Activated CD8-positive, alpha-beta memory T cell treated with anti-CD3 and anti-CD28 coated beads, Interleukin-2, amount 10 ng/mL, durations not matched to agents 7 days and 5 days (primary cell): ENCODE measurements around the gene MMADHC. TPM values are rescaled to one million over a fixed set of nuclear protein-coding genes. Genes with fewer than 3 reads are reported as not detected.

Experiments
- ATAC-seq: fragments of 150-1000 bp; cut with Tn5 transposase; one replicate; pipeline ENCODE4 v1.10.0; 2021; ENCODE audit warnings: moderate library complexity
- CTCF ChIA-PET: fragments of 350-600 bp; sonication (Branson Sonifier 250); formaldehyde crosslinking; loops from one replicate; lab custom pipeline; 2021; ENCODE audit warnings: antibody characterized with exemption; lab: Charles Lee
- DNase-seq: peaks from one replicate; pipeline ENCODE4 v3.0.0-alpha.2; 2020
- H3K27ac Mint-ChIP-seq: one replicate; pipeline ENCODE4 v1.8.0; 2021; ENCODE audit warnings: mild to moderate bottlenecking, mixed read lengths
- H3K27me3 Mint-ChIP-seq: one replicate; pipeline ENCODE4 v1.8.0; 2021; ENCODE audit warnings: mixed read lengths
- H3K36me3 Mint-ChIP-seq: one replicate; pipeline ENCODE4 v1.8.0; 2021; ENCODE audit warnings: mild to moderate bottlenecking, mixed read lengths
- H3K4me1 Mint-ChIP-seq: one replicate; pipeline ENCODE4 v1.8.0; 2021; ENCODE audit warnings: mixed read lengths
- H3K4me3 Mint-ChIP-seq: one replicate; pipeline ENCODE4 v1.8.0; 2021; ENCODE audit warnings: mild to moderate bottlenecking, moderate library complexity, mixed read lengths
- H3K9me3 Mint-ChIP-seq: one replicate; pipeline ENCODE4 v1.8.0; 2022; ENCODE audit warnings: low read depth, mixed read lengths
- total RNA-seq, 2 experiments: library from RNA; stranded (reverse); gene quantifications; one replicate each; pipeline ENCODE4 v1.2.3, GENCODE V29; 2021

The MMADHC gene
- total RNA-seq, 2 experiments from 2014 or later = 82.1 to 111 TPM

DNA sequence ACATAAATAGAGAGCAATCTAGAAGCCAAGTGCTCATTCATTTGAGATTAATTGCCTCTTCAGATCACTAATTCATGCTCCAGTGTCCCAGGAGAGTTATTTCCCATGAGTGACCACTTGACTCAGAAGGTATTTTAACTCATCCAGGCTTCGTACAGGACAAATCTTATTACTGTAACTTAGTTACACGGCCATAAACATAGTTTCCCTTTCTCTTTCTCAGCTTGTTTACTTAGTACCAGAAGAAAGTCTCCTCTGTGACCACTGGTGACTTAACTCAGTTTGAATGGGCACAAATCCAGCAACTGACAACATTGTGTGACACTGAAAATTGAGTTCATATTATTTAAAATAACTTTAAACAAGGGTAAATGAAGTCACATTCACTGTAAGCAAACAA is 25.3 kb downstream of the MMADHC start:
- ATAC-seq (no peak), DNase-seq (no peak)
- H3K36me3 Mint-ChIP-seq = peaks cover 5% of the 10 kb centered on the region
- no peaks in the 10 kb centered on the region for H3K27me3 Mint-ChIP-seq
- H3K4me3 Mint-ChIP-seq = no peak overlapping the region
- CTCF ChIA-PET = interaction anchor here (1.1 to 1.8 kb wide), 3 partner anchors 12 to 127 kb away, joined by 4 to 8 read pairs (median 5); no protein-coding TSS in a partner anchor
- peaks cover 5% of the 10 kb centered on the region for H3K4me1 Mint-ChIP-seq
- H3K27ac Mint-ChIP-seq = no peak overlapping the region
- H3K9me3 Mint-ChIP-seq = no peaks in the 10 kb centered on the region

DNA sequence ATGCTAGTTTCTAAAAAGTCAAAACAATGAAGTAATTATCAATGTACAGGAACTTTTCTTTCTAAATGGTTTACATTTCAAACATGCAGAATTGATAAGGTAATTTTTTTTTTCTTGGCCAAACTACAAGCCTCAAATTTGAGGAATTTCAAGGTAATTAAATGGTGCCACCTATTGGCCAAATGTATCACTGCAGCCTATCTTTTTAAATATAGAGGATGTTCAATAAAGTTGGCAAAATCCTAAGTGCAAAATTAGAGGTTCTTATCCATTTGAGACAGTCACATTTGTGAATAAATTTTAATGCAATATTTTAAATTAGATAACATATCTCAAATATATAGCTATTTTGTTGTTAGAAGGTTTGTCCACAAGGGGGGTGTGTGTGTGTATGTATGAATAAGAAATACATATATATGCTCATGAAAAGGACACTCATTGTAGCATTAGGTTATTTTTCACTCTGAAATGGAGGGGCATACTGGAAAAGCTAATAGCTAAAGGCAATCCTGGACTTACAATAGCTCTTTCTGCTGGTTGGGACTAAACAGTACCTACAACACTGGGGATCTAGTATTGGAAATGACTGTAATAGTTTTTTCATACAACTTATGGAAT is 26.2 kb downstream of the MMADHC start:
- peak; percentile 23 for ATAC-seq
- H3K4me1 Mint-ChIP-seq = peaks cover 5% of the 10 kb centered on the region
- DNase-seq = no peak
- H3K27ac Mint-ChIP-seq = no peak overlapping the region
- H3K9me3 Mint-ChIP-seq = no peaks in the 10 kb centered on the region
- CTCF ChIA-PET = interaction anchor here (0.8 to 1.8 kb wide), 11 partner anchors 11 to 545 kb away, joined by 3 to 24 read pairs (median 4); partner anchors contain the start of gene MMADHC
- peaks cover 3% of the 10 kb centered on the region for H3K27me3 Mint-ChIP-seq
- peaks cover 2% of the 10 kb centered on the region for H3K36me3 Mint-ChIP-seq
- no peak overlapping the region for H3K4me3 Mint-ChIP-seq

DNA sequence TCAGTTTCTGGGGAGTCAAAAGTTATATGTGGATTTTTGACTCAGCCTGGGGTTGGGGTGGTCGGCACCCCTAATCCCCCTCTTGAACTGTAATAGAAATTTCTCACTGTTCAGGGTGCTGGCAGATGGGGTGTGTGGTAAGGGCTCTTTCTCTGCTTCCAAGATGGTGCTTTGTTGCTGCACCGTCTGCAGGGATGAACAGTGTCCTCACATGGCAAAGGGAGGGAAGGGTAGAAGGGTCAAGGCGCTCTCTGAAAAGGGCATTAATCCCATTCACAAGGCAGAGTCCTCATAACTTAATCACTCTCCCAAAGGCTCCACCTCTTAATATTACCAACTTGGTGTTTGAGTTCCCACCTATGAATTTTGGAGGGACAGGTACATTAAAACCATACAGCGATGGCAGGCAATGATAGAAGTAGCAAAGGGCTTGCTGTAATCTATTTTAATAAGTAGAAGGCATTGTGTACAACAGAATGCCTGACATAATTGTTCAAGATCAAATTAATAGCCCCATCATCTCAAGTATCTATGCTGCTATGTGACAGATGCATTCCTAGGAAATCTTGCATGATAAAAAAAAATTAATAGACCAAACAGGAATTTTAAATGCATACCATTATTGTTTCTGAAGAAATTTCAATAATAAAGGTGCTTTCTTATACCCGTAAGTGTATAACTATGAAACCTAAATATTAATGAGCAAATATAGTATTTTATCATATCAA is 28.1 kb downstream of the MMADHC start:
- CTCF ChIA-PET = interaction anchor here (1.0 kb wide), 2 partner anchors 542 to 543 kb away, joined by 3 read pairs; no protein-coding TSS in a partner anchor
- peaks cover 3% of the 10 kb centered on the region for H3K27me3 Mint-ChIP-seq
- H3K27ac Mint-ChIP-seq = no peak overlapping the region
- no peak overlapping the region for H3K4me3 Mint-ChIP-seq
- DNase-seq (no peak), ATAC-seq (no peak)
- peaks cover 5% of the 10 kb centered on the region for H3K4me1 Mint-ChIP-seq
- no peaks in the 10 kb centered on the region for H3K9me3 Mint-ChIP-seq
- no peaks in the 10 kb centered on the region for H3K36me3 Mint-ChIP-seq

DNA sequence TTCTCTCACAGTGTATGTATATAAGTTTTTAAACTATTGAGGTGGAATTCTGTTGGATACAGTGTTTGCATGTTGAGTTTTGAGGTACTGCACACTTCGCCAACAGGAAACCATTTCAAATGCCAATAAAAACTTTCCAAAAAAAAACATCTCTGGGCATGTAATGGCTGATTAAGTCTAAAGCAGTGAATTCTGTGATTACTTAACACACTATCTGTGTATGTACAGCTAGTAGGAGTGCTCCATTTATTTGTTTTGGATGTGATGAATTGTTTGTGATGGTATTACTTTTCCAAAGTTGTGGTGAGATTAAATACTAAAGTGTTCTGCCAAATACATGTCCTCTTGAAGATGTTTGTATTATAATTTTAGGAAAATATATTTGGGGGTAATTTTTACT is 31.1 kb downstream of the MMADHC start:
- no peaks in the 10 kb centered on the region for H3K9me3 Mint-ChIP-seq
- CTCF ChIA-PET = interaction anchor here (1.3 kb wide), 1 partner anchor 17 kb away, joined by 3 read pairs; no protein-coding TSS in a partner anchor
- ATAC-seq = no peak

DNA sequence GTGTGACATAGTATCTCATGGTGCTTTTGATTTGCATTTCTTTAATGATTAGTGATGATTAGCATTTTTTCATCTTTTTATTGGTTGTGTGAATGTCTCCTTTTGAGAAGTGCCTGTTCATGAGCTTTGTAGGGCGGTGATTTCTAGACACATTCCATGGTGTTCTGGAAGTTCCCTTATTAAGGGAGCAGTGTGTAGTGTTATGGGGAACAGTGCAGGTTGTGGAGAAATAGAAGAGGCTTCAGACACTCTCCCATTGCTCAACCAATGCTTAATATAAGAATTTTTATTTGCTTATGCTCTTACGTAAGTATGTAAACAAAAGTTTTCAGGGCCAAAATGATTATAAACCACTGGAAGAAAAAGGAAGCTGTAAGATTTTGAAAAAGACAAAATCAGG is 34.7 kb downstream of the MMADHC start:
- no peak overlapping the region for H3K4me3 Mint-ChIP-seq
- H3K9me3 Mint-ChIP-seq = no peaks in the 10 kb centered on the region
- CTCF ChIA-PET = no interaction called here
- H3K36me3 Mint-ChIP-seq = no peaks in the 10 kb centered on the region
- no peak overlapping the region for H3K27ac Mint-ChIP-seq
- peaks cover 5% of the 10 kb centered on the region for H3K27me3 Mint-ChIP-seq
- ATAC-seq (no peak), DNase-seq (no peak)
- no peaks in the 10 kb centered on the region for H3K4me1 Mint-ChIP-seq

More for the DNA sequence above, 31.1 kb downstream of the MMADHC start:
- Mint-ChIP-seq H3K4me1 (no peaks in the 10 kb centered on the region), H3K27ac (no peak overlapping the region), H3K36me3 (no peaks in the 10 kb centered on the region), H3K27me3 (peaks cover 5% of the 10 kb centered on the region), H3K4me3 (no peak overlapping the region)
- DNase-seq = no peak

DNA sequence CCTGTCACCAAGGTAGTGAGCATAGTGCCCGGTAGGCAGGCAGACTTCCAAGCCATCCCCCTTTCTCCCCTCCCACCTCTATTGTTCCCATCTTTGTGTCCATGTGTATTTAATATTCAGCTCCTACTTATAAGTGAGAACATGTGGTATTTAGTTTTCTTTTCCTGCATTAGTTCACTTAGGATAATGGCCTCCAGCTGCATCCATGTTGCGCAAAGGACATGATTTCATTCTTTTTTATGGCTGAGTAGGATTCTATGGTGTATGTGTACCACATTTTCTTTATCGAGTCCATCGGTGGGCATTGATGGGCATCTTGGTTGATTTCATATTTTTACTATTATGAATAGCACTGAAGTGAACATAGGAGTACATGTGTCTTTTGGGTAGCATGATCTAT is 35.3 kb downstream of the MMADHC start:
- no peak overlapping the region for H3K27ac Mint-ChIP-seq
- no peaks in the 10 kb centered on the region for H3K36me3 Mint-ChIP-seq
- CTCF ChIA-PET = no interaction called here
- no peaks in the 10 kb centered on the region for H3K9me3 Mint-ChIP-seq
- DNase-seq = no peak
- H3K4me3 Mint-ChIP-seq = no peak overlapping the region
- no peak for ATAC-seq
- no peaks in the 10 kb centered on the region for H3K4me1 Mint-ChIP-seq
- H3K27me3 Mint-ChIP-seq = peaks cover 5% of the 10 kb centered on the region

DNA sequence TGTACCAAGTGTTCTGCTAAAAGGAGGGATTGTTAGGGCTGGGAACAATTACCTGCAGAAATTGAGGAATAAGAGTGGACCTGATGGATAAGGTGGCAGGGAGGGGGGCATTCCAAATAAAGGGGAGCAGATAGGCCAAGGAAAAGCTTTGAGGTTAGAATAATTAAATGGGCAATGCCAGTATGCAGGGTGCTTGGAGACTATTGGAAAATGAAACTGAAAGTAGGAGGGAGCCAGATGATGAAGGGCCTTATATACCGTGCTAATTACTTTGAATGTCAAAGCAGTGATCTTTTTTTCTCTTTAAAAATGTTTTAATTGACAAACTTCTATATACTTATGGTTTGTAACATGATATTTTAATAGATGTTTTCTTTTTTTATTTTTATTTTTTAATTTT is 42.9 kb downstream of the MMADHC start:
- peaks cover 2% of the 10 kb centered on the region for H3K9me3 Mint-ChIP-seq
- peak overlapping the region; percentile 49 for H3K4me3 Mint-ChIP-seq
- H3K27me3 Mint-ChIP-seq = no peaks in the 10 kb centered on the region
- H3K36me3 Mint-ChIP-seq = peaks cover 5% of the 10 kb centered on the region
- H3K4me1 Mint-ChIP-seq = peaks cover 3% of the 10 kb centered on the region
- ATAC-seq (no peak), DNase-seq (no peak)
- H3K27ac Mint-ChIP-seq = peak overlapping the region; percentile 63
- CTCF ChIA-PET = no interaction called here

DNA sequence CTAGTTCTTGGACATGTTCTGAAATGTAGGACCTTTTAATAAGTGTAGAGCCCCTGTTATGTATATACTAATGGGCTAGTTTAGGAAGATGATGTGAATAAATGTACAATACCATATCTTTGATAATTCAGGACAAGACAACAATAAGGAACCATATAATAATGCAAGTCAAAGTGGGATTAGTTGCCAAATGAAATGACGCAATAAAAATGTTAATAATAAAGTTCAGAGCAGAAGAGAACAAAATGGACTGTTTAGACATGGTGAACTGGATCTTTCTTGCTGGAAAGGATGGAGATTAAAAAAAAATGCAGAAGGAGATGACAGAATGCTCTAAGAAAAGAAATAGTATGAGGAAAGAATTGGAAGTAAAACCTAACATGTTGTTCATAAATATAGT is 43.7 kb downstream of the MMADHC start:
- Mint-ChIP-seq H3K4me3 (no peak overlapping the region), H3K4me1 (peaks cover 3% of the 10 kb centered on the region), H3K9me3 (peaks cover 2% of the 10 kb centered on the region), H3K27me3 (no peaks in the 10 kb centered on the region), H3K36me3 (peaks cover 5% of the 10 kb centered on the region), H3K27ac (no peak overlapping the region)
- no peak for DNase-seq
- CTCF ChIA-PET = no interaction called here
- no peak for ATAC-seq

DNA sequence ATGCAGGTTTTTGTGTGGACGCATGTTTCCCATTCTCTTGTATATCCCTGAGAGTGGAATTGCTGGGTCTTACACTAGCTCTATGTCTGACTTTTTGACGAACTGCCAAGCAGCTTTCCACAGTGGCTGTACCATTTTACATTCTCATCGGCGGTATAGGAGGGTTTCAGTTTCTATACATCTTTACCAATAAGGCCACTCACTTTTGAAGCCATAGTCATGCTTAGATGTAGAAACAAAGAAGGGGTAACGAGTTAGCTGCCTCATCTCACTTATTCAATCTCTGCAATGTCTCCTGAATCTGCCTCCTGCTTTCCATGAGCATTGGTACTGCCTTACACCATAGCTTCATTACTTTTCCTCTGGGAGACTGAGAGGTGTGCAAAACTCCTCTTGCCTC is 47.4 kb downstream of the MMADHC start:
- H3K27ac Mint-ChIP-seq = no peak overlapping the region
- CTCF ChIA-PET = interaction anchor here (1.7 kb wide), 1 partner anchor 521 kb away, joined by 4 read pairs; no protein-coding TSS in a partner anchor
- H3K4me3 Mint-ChIP-seq = no peak overlapping the region
- no peak for DNase-seq
- no peak for ATAC-seq
- peaks cover 12% of the 10 kb centered on the region for H3K36me3 Mint-ChIP-seq
- H3K4me1 Mint-ChIP-seq = peaks cover 18% of the 10 kb centered on the region
- no peaks in the 10 kb centered on the region for H3K27me3 Mint-ChIP-seq
- peaks cover 2% of the 10 kb centered on the region for H3K9me3 Mint-ChIP-seq

DNA sequence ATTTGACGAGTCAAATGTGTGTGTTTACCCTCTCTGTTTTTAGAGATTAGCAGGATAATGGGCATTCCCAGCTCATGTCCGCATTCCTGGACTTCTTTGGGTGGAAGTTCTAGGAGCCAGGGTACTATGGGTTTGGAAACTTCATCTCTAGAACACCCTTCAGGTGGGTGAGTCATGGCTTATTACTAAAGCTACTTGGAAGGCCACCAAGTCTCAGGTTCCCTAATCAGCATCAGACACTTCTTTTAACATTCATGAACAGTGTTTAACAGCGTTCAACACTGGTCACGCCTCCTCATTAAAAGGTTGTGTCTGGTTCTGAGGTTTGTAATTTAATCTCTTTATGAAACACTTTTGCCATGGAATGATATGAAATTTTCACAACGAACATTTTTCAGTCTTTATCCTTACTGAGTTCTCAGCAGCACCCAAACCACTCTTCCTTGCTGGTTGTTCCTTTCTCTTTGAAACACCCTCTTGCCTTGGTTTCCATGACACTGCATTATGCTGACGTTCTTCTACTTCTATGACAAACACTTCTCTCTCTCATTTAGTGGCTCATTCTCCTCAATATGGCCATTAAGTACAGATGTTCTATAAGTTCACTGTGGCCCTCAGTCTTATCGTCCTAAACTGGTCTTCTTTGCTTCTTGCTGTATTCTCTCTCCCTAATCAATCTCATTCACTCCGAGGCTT is 49.3 kb downstream of the MMADHC start:
- no peaks in the 10 kb centered on the region for H3K9me3 Mint-ChIP-seq
- peaks cover 14% of the 10 kb centered on the region for H3K4me1 Mint-ChIP-seq
- ATAC-seq (no peak), DNase-seq (no peak)
- H3K27me3 Mint-ChIP-seq = no peaks in the 10 kb centered on the region
- H3K4me3 Mint-ChIP-seq = no peak overlapping the region
- peaks cover 6% of the 10 kb centered on the region for H3K36me3 Mint-ChIP-seq
- H3K27ac Mint-ChIP-seq = no peak overlapping the region
- CTCF ChIA-PET = no interaction called here

DNA sequence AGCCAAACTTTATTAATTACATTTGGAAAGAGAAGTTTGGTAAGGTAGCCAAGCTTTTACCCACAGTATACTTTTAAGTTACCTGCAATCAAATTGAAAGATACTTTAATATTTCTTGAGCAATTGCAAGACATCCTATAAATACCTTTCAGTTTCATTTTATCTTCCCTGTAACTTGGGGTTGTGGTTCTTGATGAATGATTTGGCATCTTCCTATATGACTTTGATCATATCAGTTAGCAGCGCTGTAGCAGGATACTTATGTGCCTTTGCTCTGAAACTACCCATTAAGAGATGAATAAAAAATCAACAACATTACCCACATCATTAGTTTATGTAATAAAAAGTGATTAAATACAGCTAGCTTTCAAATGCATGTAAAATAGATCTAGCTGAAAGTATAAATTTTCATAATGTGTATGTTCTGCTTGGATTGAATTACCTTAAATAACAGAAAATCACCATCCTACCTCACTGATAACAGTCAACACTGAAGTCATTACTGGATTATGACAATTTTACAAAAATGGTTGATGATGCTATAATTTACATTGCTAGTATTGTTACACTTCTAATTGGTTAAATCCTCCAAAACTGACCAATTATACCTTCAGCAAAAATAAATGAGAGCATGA is 50.4 kb downstream of the MMADHC start:
- no peaks in the 10 kb centered on the region for H3K27me3 Mint-ChIP-seq
- H3K9me3 Mint-ChIP-seq = no peaks in the 10 kb centered on the region
- peak; percentile 88 for ATAC-seq
- H3K36me3 Mint-ChIP-seq = peaks cover 6% of the 10 kb centered on the region
- H3K4me1 Mint-ChIP-seq = peaks cover 14% of the 10 kb centered on the region
- H3K27ac Mint-ChIP-seq = peak overlapping the region; percentile 85
- DNase-seq = no peak
- no peak overlapping the region for H3K4me3 Mint-ChIP-seq
- CTCF ChIA-PET = interaction anchor here (1.0 kb wide), 1 partner anchor 24 kb away, joined by 4 read pairs; no protein-coding TSS in a partner anchor

DNA sequence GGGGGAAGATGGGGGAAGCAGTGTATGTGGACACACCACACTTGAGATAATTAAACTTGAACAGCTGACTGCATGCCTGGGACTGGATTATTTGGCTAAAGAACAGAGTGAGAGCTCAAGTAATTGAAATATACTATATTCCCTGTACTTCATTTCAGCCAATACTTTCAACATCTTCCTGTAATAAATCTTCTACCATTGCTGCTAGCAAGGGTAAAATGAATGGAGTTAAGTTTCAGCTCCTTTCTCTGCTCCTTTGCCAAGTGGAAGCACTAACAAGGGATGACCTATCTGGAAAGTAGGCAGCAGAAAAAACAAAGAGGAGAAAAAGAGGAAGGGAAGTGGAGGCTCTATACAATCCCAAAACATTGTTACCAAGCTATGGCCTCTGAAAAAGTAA is 50.9 kb downstream of the MMADHC start:
- CTCF ChIA-PET = interaction anchor here (1.0 kb wide), 1 partner anchor 25 kb away, joined by 4 read pairs; no protein-coding TSS in a partner anchor
- DNase-seq (no peak), ATAC-seq (peak; percentile 40)
- H3K27ac Mint-ChIP-seq = peak overlapping the region; percentile 85
- H3K9me3 Mint-ChIP-seq = no peaks in the 10 kb centered on the region
- no peaks in the 10 kb centered on the region for H3K27me3 Mint-ChIP-seq
- H3K36me3 Mint-ChIP-seq = peaks cover 6% of the 10 kb centered on the region
- H3K4me1 Mint-ChIP-seq = peaks cover 14% of the 10 kb centered on the region
- no peak overlapping the region for H3K4me3 Mint-ChIP-seq

DNA sequence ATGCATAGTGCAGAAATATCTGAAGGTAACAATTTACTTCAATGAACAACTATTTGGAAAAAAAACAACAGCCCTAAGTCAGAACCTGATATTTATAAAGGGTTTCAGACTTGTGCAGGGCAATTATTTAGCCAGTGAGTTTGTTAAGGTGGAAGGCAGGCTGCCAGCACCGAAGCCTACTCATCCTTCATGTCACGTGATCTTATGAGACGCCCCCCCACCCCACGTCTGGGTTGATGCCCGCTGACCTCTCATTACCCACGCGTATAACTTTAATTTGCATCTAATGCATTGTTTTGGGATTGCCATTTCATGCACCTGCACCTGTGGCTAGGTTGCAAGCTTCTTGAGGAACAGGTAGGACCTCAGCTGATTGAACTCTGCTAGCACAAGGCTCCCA is 52.9 kb downstream of the MMADHC start:
- peaks cover 14% of the 10 kb centered on the region for H3K4me1 Mint-ChIP-seq
- CTCF ChIA-PET = no interaction called here
- no peak overlapping the region for H3K4me3 Mint-ChIP-seq
- no peaks in the 10 kb centered on the region for H3K9me3 Mint-ChIP-seq
- peaks cover 6% of the 10 kb centered on the region for H3K36me3 Mint-ChIP-seq
- H3K27me3 Mint-ChIP-seq = peaks cover 11% of the 10 kb centered on the region
- H3K27ac Mint-ChIP-seq = no peak overlapping the region
- ATAC-seq = no peak
- DNase-seq = no peak
